Measurements from ENCODE around the gene DPY30.

DPY30 gene

GRCh38 chr2:32009516-32010256 lies 29.9 kb downstream of the DPY30 start:
- no peak for DNase-seq

- no peak for DNase-seq
These were observed 30.6 kb downstream of the DPY30 start for GRCh38 chr2:32008805-32009515.

- no peak for DNase-seq
These were observed 32.5 kb downstream of the DPY30 start for GRCh38 chr2:32007121-32007391.

- no peak for DNase-seq
These were observed 34.1 kb downstream of the DPY30 start for GRCh38 chr2:32005371-32005976.

- no peak for DNase-seq
These were observed 35.8 kb downstream of the DPY30 start for GRCh38 chr2:32003791-32004190.

- no peak for DNase-seq
These were observed 37.2 kb downstream of the DPY30 start for GRCh38 chr2:32002406-32002805.

GRCh38 chr2:31999438-31999837 lies 40.2 kb downstream of the DPY30 start:
- no peak for DNase-seq

- no peak for DNase-seq
These were observed 40.7 kb downstream of the DPY30 start for GRCh38 chr2:31998731-31999383.

- no peak for DNase-seq
These were observed 42.0 kb downstream of the DPY30 start for GRCh38 chr2:31997653-31998052.

GRCh38 chr2:31996571-31997150 lies 42.9 kb downstream of the DPY30 start:
- no peak for DNase-seq

GRCh38 chr2:31992934-31993333 lies 46.7 kb downstream of the DPY30 start:
- no peak for DNase-seq

- DNase-seq: no peak
These were observed 47.5 kb downstream of the DPY30 start for GRCh38 chr2:31992025-31992579.

- no peak for DNase-seq
These were observed 49.7 kb downstream of the DPY30 start for GRCh38 chr2:31989946-31990345.

- no peak for DNase-seq
These were observed 52.0 kb downstream of the DPY30 start for GRCh38 chr2:31987454-31988220.

- DNase-seq: no peak
These were observed 52.7 kb downstream of the DPY30 start for GRCh38 chr2:31986906-31987305.

GRCh38 chr2:31983762-31984467 lies 55.7 kb downstream of the DPY30 start:
- DNase-seq: no peak

GRCh38 chr2:31980674-31981356 lies 58.8 kb downstream of the DPY30 start:
- no peak for DNase-seq

- DNase-seq: no peak
These were observed 59.6 kb downstream of the DPY30 start for GRCh38 chr2:31979956-31980355.

- DNase-seq: no peak
These were observed 60.6 kb downstream of the DPY30 start for GRCh38 chr2:31979018-31979417.

GRCh38 chr2:31978436-31978835 lies 61.2 kb downstream of the DPY30 start:
- DNase-seq: no peak

Data from NCI-H2029 treated with DMSO at 0.1 percent for 48 hours (cell line).